ES-I3 (cell line): ENCODE measurements around the gene APOL6.

Experiments
- H3K36me3 ChIP-seq: 2 replicates; pipeline ENCODE4 v1.6.1; 2013; ENCODE audit warnings: mild to moderate bottlenecking, low read length, control low read depth, moderate library complexity; ENCODE audit not compliant: insufficient read depth
- H3K4me1 ChIP-seq: 2 replicates; pipeline ENCODE4 v1.6.1; 2013; ENCODE audit warnings: mild to moderate bottlenecking, control low read depth, low read length; ENCODE audit not compliant: insufficient read depth
- H3K9ac ChIP-seq: 2 replicates; pipeline ENCODE4 v1.6.1; 2013; ENCODE audit warnings: low read depth, mild to moderate bottlenecking, low read length, moderate library complexity
- H3K9me3 ChIP-seq: 2 replicates; pipeline ENCODE4 v1.6.1; 2013; ENCODE audit warnings: mild to moderate bottlenecking, low read length, moderate library complexity; ENCODE audit not compliant: control insufficient read depth, insufficient read depth

The APOL6 gene

GRCh38 chr22:35717572-35717971 lies 69.3 kb downstream of the APOL6 start, which contains the start of gene APOL5:
APOL5 (plus strand) TSS chr22:35717872; CDS start chr22:35717872, 0 bp downstream.
- H3K4me1 ChIP-seq: no peaks in the 10 kb centered on the region

More at GRCh38 chr22:35717572-35717971, 69.3 kb downstream of the APOL6 start, which contains the start of gene APOL5:
- Histone ChIP-seq H3K9ac (no peak within 1 kb of the TSS), H3K36me3 (no peaks in the 10 kb centered on the region), H3K9me3 (no peaks in the 10 kb centered on the region)
